Ureter (tissue), 1 donor: ENCODE data around the gene ASXL1. TPM values are rescaled to one million over a fixed set of nuclear protein-coding genes. Genes with fewer than 3 reads are reported as not detected.

Experiments
- DNase-seq: peaks from one replicate; pipeline ENCODE4 v3.0.0-alpha.2; 2020; ENCODE audit warnings: low spot score
- total RNA-seq: library from RNA; stranded (reverse); gene quantifications from one replicate; pipeline ENCODE4 v1.2.4, GENCODE V29; 2023
- donor health status: DM: yes; HTN: yes; CAD: no.

Gene ASXL1
- total RNA-seq, 1 donor from 2014 or later = 69.5 TPM

DNA sequence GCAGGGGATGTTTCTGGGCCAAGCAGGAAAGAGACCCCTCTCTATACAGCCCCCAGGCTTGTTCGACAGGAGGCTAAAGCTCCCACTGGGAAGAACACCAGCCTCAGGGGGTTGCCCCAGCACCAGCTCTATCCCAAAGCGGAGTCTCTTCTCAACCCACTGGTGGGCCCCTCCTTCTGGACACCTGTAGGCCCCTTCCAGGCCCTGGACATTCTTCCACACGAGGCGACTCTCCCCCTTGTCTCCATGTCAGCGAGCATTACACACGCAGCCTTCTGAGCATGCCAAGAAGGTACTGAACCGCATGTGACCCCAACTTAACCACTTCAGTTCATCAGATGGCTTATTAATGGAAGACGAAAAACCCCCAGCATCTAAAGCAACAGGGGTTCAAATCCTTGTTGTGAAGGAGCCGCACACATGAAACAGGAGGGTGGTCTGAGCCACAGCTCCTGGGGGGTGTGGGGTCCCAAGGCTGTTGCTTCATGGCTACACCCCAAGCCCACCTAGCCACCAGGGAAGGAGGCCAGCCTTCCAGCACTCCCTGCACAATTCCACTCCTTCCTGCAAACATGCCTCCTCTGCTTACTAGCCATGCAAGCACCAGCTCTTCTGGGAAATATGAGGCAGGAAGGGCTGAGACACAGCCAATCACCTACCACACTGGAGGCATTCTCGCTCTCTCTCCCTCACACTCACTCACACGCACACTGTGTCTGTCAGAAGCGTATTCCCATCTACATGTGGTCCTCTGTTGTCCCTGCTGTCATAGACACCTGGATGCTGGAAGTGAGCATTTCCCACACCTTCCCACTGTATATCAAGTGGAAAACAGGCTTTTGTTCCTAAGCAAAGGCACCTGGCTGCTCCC lies 122.5 kb downstream of the ASXL1 start:
- DNase-seq = no peak

DNA sequence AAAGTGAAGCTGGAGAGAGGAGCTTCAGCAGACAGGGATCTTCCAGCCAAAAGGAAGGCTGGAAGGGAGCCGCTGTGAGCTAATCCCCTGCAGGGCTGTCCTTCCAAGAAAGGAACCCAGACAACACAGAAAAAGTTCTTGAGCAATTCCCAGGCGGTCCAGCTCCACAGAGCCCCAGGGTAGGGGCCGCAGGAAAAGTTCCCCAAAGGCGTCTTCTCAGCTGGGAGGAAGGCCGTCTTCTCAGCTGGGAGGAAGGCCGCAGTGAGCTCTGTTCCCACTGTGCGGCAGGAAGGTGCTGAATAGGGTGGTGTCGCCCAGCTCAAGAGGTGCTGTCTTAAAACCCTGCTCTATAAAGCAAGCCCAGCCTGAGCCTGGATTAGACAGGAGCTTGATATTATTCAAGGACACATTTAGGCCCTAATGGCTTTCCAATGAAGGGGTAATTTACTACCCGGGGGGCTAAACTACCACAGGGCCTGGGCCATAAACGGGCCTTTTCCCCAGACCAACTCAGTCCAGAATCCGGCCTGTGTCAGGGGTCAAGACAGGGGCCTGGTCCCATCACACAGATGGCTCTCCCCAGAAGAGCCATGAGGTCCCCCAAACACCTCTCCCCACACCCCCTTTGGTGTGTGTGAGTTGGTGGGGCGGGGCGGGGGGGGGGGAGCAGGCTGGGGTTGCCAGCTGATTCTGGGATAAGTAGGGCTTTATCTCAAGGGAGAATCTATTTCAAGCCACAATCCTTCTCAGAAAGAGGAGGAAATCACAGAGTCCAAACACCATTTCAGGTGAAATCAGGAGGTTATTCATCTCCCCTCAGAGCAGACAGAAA lies 123.4 kb downstream of the ASXL1 start:
- DNase-seq = no peak

DNA sequence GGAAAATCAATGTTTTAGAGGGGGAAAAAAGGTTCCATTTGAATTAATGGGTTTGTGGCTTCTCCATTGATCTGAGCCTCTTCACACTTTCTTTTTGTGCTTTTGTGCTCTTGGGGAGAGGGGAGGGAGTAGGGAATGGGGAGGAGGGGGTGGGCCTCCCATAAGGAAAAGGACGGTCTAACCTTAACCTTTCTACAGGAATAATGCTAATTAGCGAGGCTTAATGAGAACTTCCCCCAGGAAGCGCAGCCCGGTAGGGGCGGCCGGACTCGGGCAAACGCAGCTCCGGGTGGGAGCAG lies 124.0 kb downstream of the ASXL1 start:
- DNase-seq = no peak

DNA sequence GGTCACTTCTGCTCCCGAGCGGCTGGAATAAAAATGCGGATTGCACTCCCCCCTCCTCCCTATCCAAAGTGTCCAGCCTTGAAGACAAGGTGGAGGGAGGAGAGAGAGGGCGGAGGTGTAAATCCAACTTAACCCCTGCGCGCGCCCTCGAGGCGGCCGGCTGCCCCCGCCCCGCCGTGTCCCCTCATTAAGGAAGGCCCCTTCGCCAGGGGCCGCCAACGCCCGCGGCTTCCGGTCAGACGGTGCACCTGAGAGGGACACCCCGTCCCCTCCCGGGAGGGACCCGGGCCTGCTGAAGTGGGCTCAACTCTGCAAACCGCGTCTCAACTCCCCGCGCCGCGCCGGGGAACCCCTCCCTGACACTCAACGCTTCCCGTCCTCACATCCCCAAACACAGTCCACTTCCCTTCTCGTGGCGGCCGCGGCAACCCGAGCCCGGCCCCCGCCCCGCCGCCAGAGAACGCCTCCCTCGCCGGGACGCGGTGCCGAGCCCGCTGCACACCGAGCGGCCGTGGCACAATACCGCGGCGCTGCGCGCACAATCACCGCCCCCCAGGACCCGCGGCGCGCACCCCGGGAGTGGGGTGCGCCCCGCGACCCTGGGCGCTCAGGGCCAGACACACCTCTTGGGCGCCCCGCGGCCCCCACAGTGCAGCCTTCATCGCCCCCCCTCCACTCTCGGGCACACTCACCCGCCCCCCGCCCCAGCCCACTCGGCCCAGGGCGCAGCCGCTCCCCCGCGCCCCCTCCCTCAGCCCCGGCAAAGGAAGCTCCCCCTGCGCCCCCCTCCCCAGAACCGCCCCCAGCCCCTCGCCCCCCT lies 124.5 kb downstream of the ASXL1 start:
- DNase-seq = peak; percentile 62

DNA sequence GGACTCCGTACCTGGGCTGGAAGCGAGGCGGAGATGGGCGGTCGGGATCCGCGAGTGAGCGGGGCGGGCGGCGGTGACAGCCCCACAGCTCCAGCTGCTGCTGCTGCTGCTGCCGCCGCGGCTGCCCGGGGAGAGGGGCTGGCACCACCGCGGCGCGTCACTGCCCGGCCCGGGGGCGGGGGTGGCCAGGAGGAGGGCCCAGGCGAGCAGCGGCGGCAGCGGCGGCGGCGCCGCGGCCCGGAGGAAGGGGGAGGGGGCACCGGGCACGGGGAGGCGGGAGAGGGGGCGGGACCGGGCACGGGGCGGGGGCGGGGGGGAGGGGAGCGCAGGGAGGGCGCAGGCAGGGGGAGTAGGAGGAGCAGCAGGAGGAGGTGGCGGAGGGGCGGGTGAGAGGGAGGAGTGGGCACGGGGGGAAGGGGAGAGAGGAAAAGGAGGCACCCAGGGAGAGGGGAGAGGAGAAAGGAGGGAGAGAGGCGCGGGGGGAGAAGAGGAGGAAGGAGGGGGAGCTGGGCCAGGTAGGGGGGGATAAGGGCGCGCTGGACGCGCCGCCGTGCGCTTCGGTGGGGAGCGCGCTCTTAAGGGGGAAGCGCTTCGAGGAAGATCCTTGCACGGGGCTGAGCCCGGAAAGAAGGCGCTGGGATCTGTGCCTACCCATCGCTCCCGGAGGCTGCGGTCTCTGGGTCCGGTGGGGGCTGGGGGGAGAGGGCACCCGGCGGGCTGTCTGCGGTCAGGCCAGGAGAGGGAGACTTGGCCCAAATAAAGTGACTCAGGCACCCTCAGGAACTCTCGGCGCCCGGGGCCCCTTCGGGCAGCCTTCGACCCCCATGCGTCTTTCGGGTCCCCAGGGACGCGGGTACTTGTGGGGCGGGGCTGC lies 125.5 kb downstream of the ASXL1 start:
- peak; percentile 75 for DNase-seq

DNA sequence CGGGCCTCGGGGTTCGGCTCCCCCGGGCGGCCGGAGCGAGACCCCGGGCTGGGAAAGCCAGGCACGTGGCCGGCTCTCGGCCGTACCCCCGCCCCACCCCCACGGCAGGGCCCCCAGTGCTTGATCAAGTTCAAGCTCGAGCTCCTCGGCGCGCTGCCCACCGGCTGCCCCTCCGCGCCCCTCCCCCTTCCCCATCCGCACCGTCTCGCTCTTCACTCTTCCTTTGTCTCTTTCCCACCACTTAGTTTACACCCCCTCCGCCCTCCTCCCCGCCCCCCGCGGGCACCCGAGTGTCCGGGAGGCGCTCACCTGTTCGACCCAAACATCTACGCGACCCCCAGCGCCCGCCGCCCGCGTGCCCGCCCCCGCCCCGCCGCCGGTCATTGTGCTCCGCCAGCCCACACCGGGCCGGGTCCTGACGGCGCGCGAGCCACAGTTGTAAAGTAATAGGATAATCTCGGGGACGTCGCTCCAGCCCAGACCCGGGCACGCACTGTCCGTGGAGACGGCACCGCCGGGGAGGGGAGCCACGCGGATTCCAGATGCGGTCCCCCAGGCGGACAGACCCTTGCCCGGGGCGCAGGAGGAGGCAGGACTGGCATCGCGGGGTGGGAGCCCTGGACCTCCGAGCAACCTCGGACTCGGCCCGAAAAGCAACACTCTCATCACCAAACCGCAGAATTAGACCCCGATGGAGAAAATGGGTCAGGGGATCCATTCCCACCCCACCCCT lies 126.3 kb downstream of the ASXL1 start:
- DNase-seq = peak; percentile 63

DNA sequence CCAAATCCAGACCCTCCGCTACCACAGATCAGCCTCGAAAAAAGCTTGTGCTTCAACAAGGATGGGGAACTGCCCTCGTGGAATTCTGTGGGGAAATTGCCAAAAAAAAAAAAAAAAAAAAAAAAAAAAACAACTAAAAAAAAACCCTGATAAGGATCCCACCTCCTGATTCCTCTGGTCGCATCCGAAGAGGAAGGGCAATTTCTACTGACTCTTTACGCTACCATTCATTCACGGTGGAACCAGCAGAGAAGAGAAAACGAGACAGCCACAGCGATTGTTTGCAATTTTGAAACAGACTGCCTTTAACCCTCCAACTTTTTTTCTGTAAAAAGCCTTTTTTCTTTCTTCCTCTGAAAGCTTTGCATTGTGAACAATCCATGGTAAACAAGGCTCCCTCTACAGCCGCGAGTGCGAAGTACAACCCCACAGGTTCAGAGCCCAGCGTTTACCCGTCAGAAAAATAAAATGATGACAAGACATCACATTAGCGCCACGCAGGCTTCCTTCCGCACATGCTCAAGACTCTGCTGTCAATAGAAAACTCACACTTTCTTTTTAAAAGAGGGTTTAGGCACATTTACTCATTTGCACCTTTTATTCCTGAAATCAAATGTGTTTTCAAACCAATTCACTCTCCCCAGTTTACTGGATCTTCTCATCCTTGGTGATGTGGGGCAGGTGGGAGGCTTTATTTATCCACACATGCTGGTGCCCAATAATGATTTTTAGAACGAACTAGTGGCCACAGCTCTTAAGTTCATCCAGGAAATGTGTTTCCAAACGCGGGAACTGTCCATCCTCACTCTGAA lies 127.0 kb downstream of the ASXL1 start:
- DNase-seq = peak; percentile 82

DNA sequence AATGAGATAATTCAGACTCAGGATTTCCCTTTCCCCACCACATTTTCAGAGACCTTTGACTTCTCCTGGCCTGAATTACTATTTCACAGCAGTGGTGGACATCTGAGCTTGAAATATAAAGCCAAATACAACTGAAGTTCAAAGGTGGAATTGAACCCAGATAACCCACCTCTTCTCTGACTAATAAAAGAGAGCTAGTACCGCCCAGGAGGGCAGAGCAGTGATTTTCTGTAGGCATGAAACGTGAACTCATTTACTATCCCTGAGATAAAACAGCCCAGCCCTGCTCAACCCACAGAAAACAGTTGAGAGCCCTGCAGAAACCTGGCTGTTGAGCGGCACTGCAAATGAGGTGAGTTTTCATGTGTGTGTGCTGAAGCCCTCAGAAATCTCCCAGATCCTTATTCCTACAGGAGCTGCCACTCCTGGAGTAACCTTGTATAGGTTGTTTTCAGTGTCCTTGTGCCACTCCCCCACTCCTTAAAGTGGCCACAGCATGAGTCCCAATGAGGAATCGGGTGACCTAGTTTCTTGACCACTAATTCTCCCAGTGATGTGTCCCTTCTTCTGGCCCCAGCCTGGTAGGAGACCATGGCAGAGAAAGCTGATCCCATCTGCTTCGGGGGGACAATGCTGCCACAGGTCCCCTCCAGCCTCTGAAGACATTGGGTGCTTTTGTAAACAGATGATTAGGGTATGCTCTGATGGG lies 127.8 kb downstream of the ASXL1 start:
- DNase-seq = no peak

DNA sequence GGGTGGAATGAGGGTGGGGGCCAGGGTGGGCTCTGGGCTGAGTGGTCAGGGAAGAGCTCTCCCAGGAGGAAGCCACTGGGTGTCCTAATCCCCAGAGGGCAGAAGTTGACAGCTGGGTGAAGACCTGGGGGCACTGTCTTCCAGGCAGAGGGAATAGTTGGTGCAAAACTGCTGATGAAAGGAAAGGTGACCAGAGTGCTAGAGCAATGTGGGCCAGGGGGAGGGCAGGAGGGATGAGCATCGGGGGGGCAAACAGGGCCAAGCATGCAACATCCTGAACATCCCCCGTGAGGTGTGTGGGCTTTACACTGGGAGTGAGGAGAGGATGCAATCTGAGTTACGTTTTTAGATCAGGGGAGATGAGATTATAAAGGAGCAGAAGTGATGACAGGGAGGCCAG lies 129.2 kb downstream of the ASXL1 start:
- DNase-seq = no peak

DNA sequence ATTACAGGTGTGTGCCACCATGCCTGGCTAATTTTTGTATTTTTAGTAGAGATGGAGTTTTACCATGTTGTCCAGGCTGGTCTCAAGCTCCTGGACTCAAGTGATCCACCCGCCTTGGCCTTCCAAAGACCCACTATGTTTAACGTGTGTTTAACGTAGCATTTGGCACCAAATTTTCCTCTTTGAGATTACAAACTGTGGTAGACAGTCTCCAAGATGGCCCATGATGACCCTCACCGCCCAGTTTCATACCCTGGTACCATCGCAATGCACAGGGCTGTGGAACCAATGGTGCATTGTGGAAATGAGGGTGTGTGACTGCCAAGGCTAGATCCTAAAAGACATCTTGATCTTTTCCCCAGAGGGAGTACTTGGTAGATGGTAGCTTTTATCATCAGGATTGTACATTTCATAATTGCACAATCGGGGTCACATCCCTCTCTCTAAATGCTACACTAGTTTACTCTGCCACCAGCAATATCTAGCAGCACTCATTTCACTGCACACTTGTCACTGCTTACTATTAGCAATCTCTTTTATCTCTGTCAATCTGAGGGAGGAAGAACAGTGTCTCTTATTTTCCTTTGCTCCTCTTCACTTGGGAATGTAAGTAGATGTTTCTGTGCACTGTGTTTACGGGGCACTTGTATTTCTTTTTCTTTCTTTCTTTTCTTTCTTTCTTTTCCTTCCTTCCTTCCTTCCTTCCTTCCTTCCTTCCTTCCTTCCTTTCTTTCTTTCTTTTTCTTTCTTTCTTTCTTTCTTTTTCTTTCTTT lies 130.1 kb downstream of the ASXL1 start:
- no peak for DNase-seq

Other genes starting within 250 kb of the ASXL1 start
- 69.4 TPM for gene TM9SF4, start 248.6 kb upstream of the ASXL1 start, total RNA-seq
- 17.4 TPM for gene PLAGL2, start 150.6 kb upstream of the ASXL1 start, total RNA-seq
- gene POFUT1, start 150.5 kb upstream of the ASXL1 start, total RNA-seq = 55.2 TPM
- 35.4 TPM for gene KIF3B, start 80.7 kb upstream of the ASXL1 start, total RNA-seq
- gene NOL4L, start 227.0 kb downstream of the ASXL1 start, total RNA-seq = 40.7 TPM